WTC11 (cell line): ENCODE measurements around the gene MRPL32. TPM values are rescaled to one million over a fixed set of nuclear protein-coding genes. Genes with fewer than 3 reads are reported as not detected.

Experiments used
- ATAC-seq: fragments of 200-7000 bp; cut with Tn5 transposase; 2 replicates; pipeline ENCODE4 v1.10.0; 2021; ENCODE audit warnings: mild to moderate bottlenecking, moderate library complexity
- CTCF ChIA-PET: fragments of 300-600 bp; sonication (Branson Sonifier 250); formaldehyde crosslinking; loops from one replicate; lab custom pipeline; 2021; ENCODE audit warnings: antibody characterized with exemption; lab: Charles Lee
- POLR2A ChIA-PET: fragments of 350-600 bp; sonication (Branson Sonifier 250); formaldehyde crosslinking; loops from one replicate; lab custom pipeline; 2021; ENCODE audit warnings: antibody characterized with exemption; lab: Charles Lee
- DNase-seq: peaks from one replicate; pipeline ENCODE4 v3.0.0; 2021; ENCODE audit warnings: low spot score
- H3K27ac Mint-ChIP-seq: 2 replicates; pipeline ENCODE4 v1.8.0; 2021; ENCODE audit warnings: mixed read lengths
- H3K27me3 Mint-ChIP-seq: 2 replicates; pipeline ENCODE4 v1.8.0; 2021; ENCODE audit warnings: low read depth, mild to moderate bottlenecking, moderate library complexity, mixed read lengths
- H3K36me3 Mint-ChIP-seq: 2 replicates; pipeline ENCODE4 v1.8.0; 2021; ENCODE audit warnings: mixed read lengths
- H3K4me1 Mint-ChIP-seq: 2 replicates; pipeline ENCODE4 v1.8.0; 2022; ENCODE audit warnings: mixed read lengths
- H3K4me3 Mint-ChIP-seq: 2 replicates; pipeline ENCODE4 v1.8.0; 2021; ENCODE audit warnings: mild to moderate bottlenecking, moderate library complexity, mixed read lengths
- H3K9me3 Mint-ChIP-seq: 2 replicates; pipeline ENCODE4 v1.8.0; 2021; ENCODE audit warnings: mixed read lengths
- ATF3 ChIP-seq: sonication (generic); formaldehyde crosslinking; conservative IDR thresholded peaks from 2 replicates; pipeline ENCODE4 v1.8.1; 2022; ENCODE audit warnings: mild to moderate bottlenecking, missing genetic modification reagents
- CREM ChIP-seq: sonication (generic); formaldehyde crosslinking; IDR thresholded peaks from 2 replicates; pipeline ENCODE4 v1.8.1; 2022; ENCODE audit warnings: mild to moderate bottlenecking, missing genetic modification reagents, moderate library complexity
- FOXP4 ChIP-seq: sonication (generic); formaldehyde crosslinking; IDR thresholded peaks from 2 replicates; pipeline ENCODE4 v1.8.0; 2022; ENCODE audit warnings: mild to moderate bottlenecking, missing genetic modification reagents
- HMGXB4 ChIP-seq: sonication (generic); formaldehyde crosslinking; IDR thresholded peaks from 2 replicates; pipeline ENCODE4 v1.8.1; 2023; ENCODE audit warnings: mild to moderate bottlenecking, moderate library complexity, missing genetic modification reagents
- IRF1 ChIP-seq: sonication (generic); formaldehyde crosslinking; IDR thresholded peaks from 2 replicates; pipeline ENCODE4 v1.8.0; 2023; ENCODE audit warnings: missing genetic modification reagents
- IRF2 ChIP-seq: sonication (generic); formaldehyde crosslinking; IDR thresholded peaks from 2 replicates; pipeline ENCODE4 v1.8.0; 2022; ENCODE audit warnings: low read depth, missing genetic modification reagents, borderline replicate concordance
- KAT7 ChIP-seq: sonication (generic); formaldehyde crosslinking; IDR thresholded peaks from 2 replicates; pipeline ENCODE4 v1.8.1; 2023; ENCODE audit warnings: missing genetic modification reagents, mild to moderate bottlenecking, borderline replicate concordance
- NR1H2 ChIP-seq: sonication (generic); formaldehyde crosslinking; IDR thresholded peaks from 2 replicates; pipeline ENCODE4 v1.9.0; 2021; ENCODE audit warnings: mild to moderate bottlenecking, moderate library complexity, missing genetic modification reagents
- NR2C2 ChIP-seq: sonication (generic); formaldehyde crosslinking; IDR thresholded peaks from 2 replicates; pipeline ENCODE4 v1.8.0; 2022; ENCODE audit warnings: mild to moderate bottlenecking, missing genetic modification reagents
- SMAD4 ChIP-seq: sonication (generic); formaldehyde crosslinking; IDR thresholded peaks from 2 replicates; pipeline ENCODE4 v1.8.0; 2022; ENCODE audit warnings: mild to moderate bottlenecking, missing genetic modification reagents
- TP53 ChIP-seq: sonication (generic); formaldehyde crosslinking; IDR thresholded peaks from 2 replicates; pipeline ENCODE4 v1.8.1; 2023; ENCODE audit warnings: mild to moderate bottlenecking, missing genetic modification reagents
- USF1 ChIP-seq: sonication (generic); formaldehyde crosslinking; IDR thresholded peaks from 2 replicates; pipeline ENCODE4 v1.8.0; 2022; ENCODE audit warnings: mild to moderate bottlenecking, missing genetic modification reagents
- ZBTB21 ChIP-seq: sonication (generic); formaldehyde crosslinking; IDR thresholded peaks from 2 replicates; pipeline ENCODE4 v1.8.1; 2023; ENCODE audit warnings: mild to moderate bottlenecking, missing genetic modification reagents, borderline replicate concordance
- ZBTB43 ChIP-seq: sonication (generic); formaldehyde crosslinking; IDR thresholded peaks from 2 replicates; pipeline ENCODE4 v1.8.1; 2023; ENCODE audit warnings: mild to moderate bottlenecking, missing genetic modification reagents
- ZNF138 ChIP-seq: sonication (generic); formaldehyde crosslinking; conservative IDR thresholded peaks from 2 replicates; pipeline ENCODE4 v1.8.1; 2022; ENCODE audit warnings: mild to moderate bottlenecking, moderate library complexity, missing genetic modification reagents
- ZNF281 ChIP-seq: sonication (generic); formaldehyde crosslinking; IDR thresholded peaks from 2 replicates; pipeline ENCODE4 v1.8.0; 2023; ENCODE audit warnings: mild to moderate bottlenecking, missing genetic modification reagents
- ZNF423 ChIP-seq: fragments of 250-450 bp; sonication (Bioruptor Pico); IDR thresholded peaks from 2 replicates; pipeline ENCODE4 v2.1.2; 2022; ENCODE audit warnings: mild to moderate bottlenecking, moderate library complexity
- ZNF425 ChIP-seq: fragments of 250-450 bp; sonication (Bioruptor Pico); conservative IDR thresholded peaks from 2 replicates; pipeline ENCODE4 v1.9.0; 2021; ENCODE audit warnings: mild to moderate bottlenecking
- ZNF512 ChIP-seq: sonication (generic); formaldehyde crosslinking; IDR thresholded peaks from 2 replicates; pipeline ENCODE4 v1.8.1; 2022; ENCODE audit warnings: missing genetic modification reagents, borderline replicate concordance
- ZNF671 ChIP-seq: fragments of 250-450 bp; sonication (Bioruptor Pico); IDR thresholded peaks from 2 replicates; pipeline ENCODE4 v1.8.0; 2021; ENCODE audit warnings: mild to moderate bottlenecking
- total RNA-seq: library from RNA; stranded (reverse); gene quantifications from 3 replicates; pipeline ENCODE4 v1.2.3, GENCODE V29; 2021

The MRPL32 gene
- total RNA-seq, 1 experiment from 2014 or later, result 84.4 TPM

- ChIA-PET CTCF (interaction anchor here (1.1 kb wide), 1 partner anchor 35 kb away, joined by 5 read pairs; no protein-coding TSS in a partner anchor), POLR2A (interaction anchor here (0.8 to 1.1 kb wide), 2 partner anchors 20 to 23 kb away, joined by 4 read pairs; partner anchors contain the start of gene PSMA2)
- Mint-ChIP-seq H3K4me1 (peaks cover 36% of the 10 kb centered on the region), H3K4me3 (peak within 1 kb of the TSS; percentile 96), H3K36me3 (peaks cover 36% of the 10 kb centered on the region), H3K9me3 (no peaks in the 10 kb centered on the region), H3K27ac (peak within 1 kb of the TSS; percentile 98), H3K27me3 (no peaks in the 10 kb centered on the region)
- ATAC-seq, result peak; percentile 89
- DNase-seq, result peak; percentile 98
- TF ChIP-seq ZNF423 (CRISPR knock-in tag), result no peak
- TF ChIP-seq NR2C2 (CRISPR knock-in tag), result no peak
- TF ChIP-seq ZNF425 (CRISPR knock-in tag), result no peak; the same call in 1 of the 2 replicates
- TF ChIP-seq ATF3 (CRISPR knock-in tag), result no peak
- TF ChIP-seq KAT7, result no peak
- TF ChIP-seq HMGXB4, result peak; percentile 66; the same call in 1 of the 2 replicates
- peak; percentile 88 for TF ChIP-seq IRF1
- TF ChIP-seq FOXP4 (CRISPR knock-in tag), result peak; percentile 91
- no peak for TF ChIP-seq IRF2 (CRISPR knock-in tag)
- no peak for TF ChIP-seq ZNF281
- peak; percentile 100 for TF ChIP-seq USF1 (CRISPR knock-in tag)
- TF ChIP-seq ZNF512 (CRISPR knock-in tag), result no peak
- peak; percentile 77 for TF ChIP-seq ZNF138
- peak; percentile 91; the same call in 1 of the 2 replicates for TF ChIP-seq ZBTB21
- TF ChIP-seq TP53 (CRISPR knock-in tag), result peak; percentile 91; the same call in 1 of the 2 replicates
- TF ChIP-seq CREM (CRISPR knock-in tag), result peak; percentile 78; the same call in 1 of the 2 replicates
- TF ChIP-seq SMAD4 (CRISPR knock-in tag), result no peak
- TF ChIP-seq ZNF671 (CRISPR knock-in tag), result 0 out of 2 replicates have a peak, but pooled peaks have one; percentile 63
- TF ChIP-seq ZBTB43 (CRISPR knock-in tag), result 0 out of 2 replicates have a peak, but pooled peaks have one; percentile 48
- TF ChIP-seq NR1H2, result 0 out of 2 replicates have a peak, but pooled peaks have one; percentile 50
Observed at GRCh38 chr7:42911454-42912447, 20.4 kb upstream of the MRPL32 start, which contains the start of gene C7orf25. TSS of gene C7orf25 (minus strand) at chr7:42912070. CDS start at chr7:42910900, 1,170 bp downstream.
